GM12878 (cell line): ENCODE measurements around the gene MSLN. TPM values are rescaled to one million over a fixed set of nuclear protein-coding genes. Genes with fewer than 3 reads are reported as not detected.

ENCODE experiments used
- ATAC-seq: fragments of 200-7000 bp; cut with Tn5 transposase; 3 replicates; pipeline ENCODE4 v1.9.1; 2020; ENCODE audit warnings: mild to moderate bottlenecking, moderate library complexity
- BruUV-seq: library from RNA; stranded (reverse); fragments of 400-500 nt; replicated peaks from 2 replicates; lab custom pipeline; 2021; lab: Mats Ljungman, UMichigan
- CTCF ChIA-PET: fragments of 300-600 bp; sonication (Branson Sonifier 250); formaldehyde crosslinking; extraction: SDS; loops from one replicate; lab custom pipeline; 2021; ENCODE audit warnings: inconsistent platforms; lab: Yijun Ruan, JAX
- POLR2A ChIA-PET: fragments of 350-600 bp; formaldehyde crosslinking; extraction: SDS; loops from one replicate; lab custom pipeline; 2021; ENCODE audit warnings: inconsistent platforms; lab: Charles Lee
- RAD21 ChIA-PET: fragments of 300-600 bp; sonication (Branson Sonifier 250); formaldehyde crosslinking; loops from one replicate; lab custom pipeline; 2023; ENCODE audit warnings: antibody characterized with exemption; ENCODE audit not compliant: unreplicated experiment; lab: Charles Lee
- SMC1A ChIA-PET: fragments of 300-600 bp; sonication (Branson Sonifier 250); formaldehyde crosslinking; loops from one replicate; lab custom pipeline; 2023; ENCODE audit not compliant: unreplicated experiment, uncharacterized antibody; lab: Charles Lee
- DNase-seq: peaks from one replicate; pipeline ENCODE4 v3.0.0-alpha.2; 2011; ENCODE audit warnings: low read depth, low spot score
- FAIRE-seq: peaks from 3 replicates; lab custom pipeline; 2011; peaks lifted over from hg19 to GRCh38; lab: Jason Lieb, UNC
- H2AFZ ChIP-seq: 2 replicates; pipeline ENCODE4 v1.6.0; 2011; ENCODE audit warnings: low read depth, low read length, control low read depth; ENCODE audit not compliant: control insufficient read depth
- H3K27ac ChIP-seq: 2 replicates; pipeline ENCODE4 v1.5.1; 2011; ENCODE audit warnings: control low read depth; ENCODE audit not compliant: control insufficient read depth, insufficient read depth
- H3K27me3 ChIP-seq, 2 experiments: replicated peaks in 1 of 2; 2 replicates each; pipeline versions ENCODE4 v1.6.0 to v1.6.1; 2011; ENCODE audit warnings: low read length in 1 of 2; ENCODE audit not compliant: control insufficient read depth in 2 of 2, insufficient read depth in 2 of 2
- H3K36me3 ChIP-seq, 2 experiments: 2 replicates each; pipeline ENCODE4 v1.5.1; 2011; ENCODE audit warnings: low read length in 1 of 2; ENCODE audit not compliant: control insufficient read depth in 2 of 2, insufficient read depth in 2 of 2
- H3K4me1 ChIP-seq: 2 replicates; pipeline ENCODE4 v1.6.1; 2011; ENCODE audit warnings: mild to moderate bottlenecking, low read length, moderate library complexity, mixed read lengths; ENCODE audit not compliant: control insufficient read depth, insufficient read depth
- H3K4me2 ChIP-seq: 2 replicates; pipeline ENCODE4 v1.6.0; 2011; ENCODE audit warnings: control low read depth; ENCODE audit not compliant: control insufficient read depth, insufficient read depth
- H3K4me3 ChIP-seq: fragments of 200-600 bp; sonication (generic); 2 replicates; pipeline ENCODE4 v1.5.1; 2016
- H3K79me2 ChIP-seq: 2 replicates; pipeline ENCODE4 v1.6.0; 2011; ENCODE audit warnings: low read length; ENCODE audit not compliant: control insufficient read depth, insufficient read depth
- H3K9ac ChIP-seq: 2 replicates; pipeline ENCODE4 v1.8.0; 2011; ENCODE audit warnings: low read length, control low read depth, mixed read lengths; ENCODE audit not compliant: control insufficient read depth, insufficient read depth
- H3K9me3 ChIP-seq: replicated peaks from 3 replicates; pipeline ENCODE4 v1.5.1; 2011; ENCODE audit warnings: mild to moderate bottlenecking, low read length; ENCODE audit not compliant: control insufficient read depth, insufficient read depth
- H4K20me1 ChIP-seq: 2 replicates; pipeline ENCODE4 v1.6.0; 2011; ENCODE audit not compliant: control insufficient read depth, insufficient read depth
- EGR1 ChIP-seq, 2 experiments: IDR thresholded peaks; 1 replicate in 1 of 2; 2 replicates in 1 of 2; pipeline ENCODE4 v1.6.1; 2011 to 2012; ENCODE audit warnings: low read depth in 2 of 2, low read length in 2 of 2, borderline replicate concordance in 1 of 2, mild to moderate bottlenecking in 1 of 2, moderate library complexity in 1 of 2
- SREBF2 ChIP-seq: IDR thresholded peaks from 2 replicates; pipeline ENCODE4 v1.6.1; 2012; ENCODE audit warnings: mild to moderate bottlenecking, low read length
- ZZZ3 ChIP-seq: IDR thresholded peaks from 2 replicates; pipeline ENCODE4 v1.6.1; 2011; ENCODE audit warnings: low read depth; ENCODE audit not compliant: control insufficient read depth, insufficient read length
- WGBS: methylation state at CpG from one replicate; pipeline ENCODE4 v1.1.6; 2016; ENCODE audit warnings: low lambda C conversion rate; ENCODE audit not compliant: insufficient replicate concordance, insufficient coverage; ENCODE audit errors: missing lambda C conversion rate; 5-methylcytosine and 5-hydroxymethylcytosine counted together
- in situ Hi-C: fragments of 300-500 bp; cut with MboI; formaldehyde crosslinking; loops from 9 replicates; pipeline ENCODE4 v1.14.3; 2018; ENCODE audit warnings: mixed read lengths
- intact Hi-C: fragments of 100-400 bp; cut with micrococcal nuclease; formaldehyde crosslinking; loops from one replicate; pipeline ENCODE4 v1.14.2; 2022; ENCODE audit not compliant: unreplicated experiment
- polyA plus RNA-seq, 11 experiments: library from polyadenylated mRNA; depleted of rRNA in 4 of 11; unstranded in 6 of 11; stranded (reverse) in 5 of 11; fragments of >200 nt; fragmentation: Nextera tagmentation in 4 of 11; fragmentation: Illumina TruSeq in 1 of 11; extraction: Ambion mirVana in 4 of 11; extraction: Trizol in 1 of 11; gene quantifications; 1 replicate in 1 of 11; 2 replicates in 10 of 11; pipeline versions ENCODE4 v1.2.1 to v1.2.3, GENCODE V29; 2011 to 2016; ENCODE audit warnings: inconsistent platforms in 2 of 11, missing spikeins in 2 of 11, low read depth in 1 of 11
- total RNA-seq, 4 experiments: library from RNA; depleted of rRNA in 3 of 4; stranded (reverse); fragments of >200 nt in 3 of 4; fragmentation: Illumina TruSeq in 1 of 4; extraction: Trizol in 1 of 4; gene quantifications; 2 replicates each; pipeline versions ENCODE4 v1.2.1 to v1.2.3, GENCODE V29; 2013 to 2021
- TF ChIP-seq, protein P1 (sequence below): IDR thresholded peaks from 2 replicates; pipeline ENCODE4 v1.6.1; 2012; ENCODE audit warnings: low read depth, low read length, improper control_type of control experiment

The MSLN gene
- total and polyA plus RNA-seq, 10 of the 15 experiments (the other 5 are each of a cell fraction or from before 2014, with no cell fraction given) = 0.08 TPM; not detected in 9

DNA sequence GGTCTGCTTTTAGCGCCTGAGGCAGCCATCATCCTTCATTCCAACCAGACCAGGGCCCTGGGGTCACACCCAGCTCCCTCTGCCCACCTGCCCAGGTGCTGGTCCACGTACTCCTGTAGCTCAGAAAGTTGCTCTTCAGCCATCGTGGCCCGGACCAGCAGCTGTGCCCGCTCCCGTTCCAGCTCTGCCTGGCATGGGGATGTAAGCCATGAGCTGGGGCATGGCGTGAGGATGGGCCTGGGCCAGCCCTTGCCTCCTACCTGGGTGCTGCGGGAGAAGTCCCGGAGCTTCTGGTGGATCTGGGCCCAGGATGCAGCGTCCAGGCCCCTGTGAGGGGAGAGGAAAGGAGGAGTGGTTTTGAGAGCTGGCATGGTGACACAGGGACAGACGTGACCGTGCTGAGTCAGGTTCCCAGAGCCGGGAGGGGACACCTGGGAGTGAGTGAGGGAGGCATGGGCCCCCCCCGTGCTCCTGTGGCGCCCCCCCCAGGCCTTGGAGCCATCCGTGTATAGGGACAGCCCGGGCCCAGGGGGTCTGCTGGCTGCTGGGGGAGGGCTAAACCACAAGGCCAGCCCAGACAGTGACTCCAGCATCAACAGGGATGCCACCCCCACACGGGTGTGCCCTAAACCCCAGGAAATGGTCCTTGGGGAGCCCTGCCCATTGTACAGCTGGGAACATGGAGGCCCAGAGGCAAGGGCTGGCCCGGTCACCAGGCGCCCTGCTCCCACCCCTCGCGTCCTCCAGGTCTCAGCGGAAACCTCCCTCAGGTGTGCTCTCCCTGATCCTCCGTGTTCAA, 37.5 kb upstream of the MSLN start (continued):
- TF ChIP-seq, protein P1, sequence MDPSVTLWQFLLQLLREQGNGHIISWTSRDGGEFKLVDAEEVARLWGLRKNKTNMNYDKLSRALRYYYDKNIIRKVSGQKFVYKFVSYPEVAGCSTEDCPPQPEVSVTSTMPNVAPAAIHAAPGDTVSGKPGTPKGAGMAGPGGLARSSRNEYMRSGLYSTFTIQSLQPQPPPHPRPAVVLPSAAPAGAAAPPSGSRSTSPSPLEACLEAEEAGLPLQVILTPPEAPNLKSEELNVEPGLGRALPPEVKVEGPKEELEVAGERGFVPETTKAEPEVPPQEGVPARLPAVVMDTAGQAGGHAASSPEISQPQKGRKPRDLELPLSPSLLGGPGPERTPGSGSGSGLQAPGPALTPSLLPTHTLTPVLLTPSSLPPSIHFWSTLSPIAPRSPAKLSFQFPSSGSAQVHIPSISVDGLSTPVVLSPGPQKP = no peak

DNA sequence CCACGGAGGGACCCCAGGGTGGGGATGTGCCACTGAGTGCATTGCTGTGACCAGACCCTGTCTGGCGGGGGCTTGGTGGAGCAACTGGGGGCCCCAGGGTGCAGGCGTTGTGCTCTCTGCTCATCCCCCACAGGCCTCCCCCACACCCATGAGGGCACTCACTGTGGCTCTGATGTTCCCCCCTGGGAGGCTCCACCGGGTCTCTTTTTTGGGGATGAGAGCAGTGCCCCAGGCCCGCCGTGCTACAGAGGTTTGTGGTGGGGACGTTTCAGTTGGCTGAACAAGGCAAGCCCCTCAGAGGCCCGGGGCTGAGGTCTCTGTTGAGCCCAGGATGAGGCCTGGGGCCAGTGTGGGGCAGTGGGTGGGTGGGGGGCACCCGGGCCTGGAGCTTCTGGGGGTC, 36.8 kb upstream of the MSLN start:
- Histone ChIP-seq H3K9me3 (no peaks in the 10 kb centered on the region), H2AFZ (no peak overlapping the region), H3K27ac (no peak overlapping the region), H3K4me1 (peaks cover 23% of the 10 kb centered on the region), H3K9ac (no peak overlapping the region), H4K20me1 (no peaks in the 10 kb centered on the region), H3K27me3 (no peaks in the 10 kb centered on the region), H3K36me3 (no peaks in the 10 kb centered on the region), H3K4me3 (no peak overlapping the region), H3K79me2 (no peaks in the 10 kb centered on the region; the same call in none of the 2 replicates), H3K4me2 (no peak overlapping the region)
- ATAC-seq = no peak
- ChIA-PET POLR2A (interaction anchor here (0.5 to 6.3 kb wide), 3 partner anchors 12 to 156 kb away, joined by 3 to 60 read pairs (median 3); partner anchors contain the start of gene CIAO3), SMC1A (no interaction called here), RAD21 (interaction anchor here (2.3 kb wide), 1 partner anchor 12 kb away, joined by 6 read pairs; no protein-coding TSS in a partner anchor), CTCF (interaction anchor here (1.4 to 1.7 kb wide), 2 partner anchors 11 to 62 kb away, joined by 3 to 5 read pairs; no protein-coding TSS in a partner anchor)
- no peak for DNase-seq
- intact Hi-C loops = no loop called here
- no TSS peak for BruUV-seq
- FAIRE-seq = no peak
- TF ChIP-seq ZZZ3 (no peak), SREBF2 (no peak), EGR1 (IDR thresholded peaks at IDR 0.05; ENCODE audit: borderline replicate concordance in 1 of 2, low read depth in 2 of 2, low read length in 2 of 2) (no peak)
- WGBS = 35% methylated on average over 9 of the region's 9 CpGs
- in situ Hi-C loops = no loop called here
